HG03097 (cell line): Measurements from ENCODE around the gene SERINC5.

ENCODE experiments used
- ATAC-seq: cut with Tn5 transposase; IDR thresholded peaks from one replicate; pipeline ENCODE4 v1.9.1; 2021; ENCODE audit not compliant: unreplicated experiment, low FRiP score

Gene SERINC5

GRCh38 chr5:80230269-80230992 is 25.4 kb downstream of the SERINC5 start:
- ATAC-seq: no peak

- no peak for ATAC-seq
Measured at GRCh38 chr5:80229902-80230255, 26.0 kb downstream of the SERINC5 start.

- ATAC-seq: no peak
Measured at GRCh38 chr5:80227979-80228596, 27.8 kb downstream of the SERINC5 start.

- no peak for ATAC-seq
Measured at GRCh38 chr5:80225934-80226326, 29.9 kb downstream of the SERINC5 start.

GRCh38 chr5:80225189-80225933 is 30.5 kb downstream of the SERINC5 start:
- ATAC-seq: no peak

GRCh38 chr5:80223561-80223960 is 32.3 kb downstream of the SERINC5 start:
- no peak for ATAC-seq

GRCh38 chr5:80220245-80220897 is 35.5 kb downstream of the SERINC5 start:
- no peak for ATAC-seq

- no peak for ATAC-seq
Measured at GRCh38 chr5:80219391-80219790, 36.5 kb downstream of the SERINC5 start.

- ATAC-seq: no peak
Measured at GRCh38 chr5:80217667-80218066, 38.2 kb downstream of the SERINC5 start.

GRCh38 chr5:80216753-80217596 is 38.9 kb downstream of the SERINC5 start:
- no peak for ATAC-seq

- no peak for ATAC-seq
Measured at GRCh38 chr5:80216096-80216495, 39.8 kb downstream of the SERINC5 start.

- ATAC-seq: no peak
Measured at GRCh38 chr5:80215523-80215922, 40.3 kb downstream of the SERINC5 start.

GRCh38 chr5:80213466-80213865 is 42.4 kb downstream of the SERINC5 start:
- no peak for ATAC-seq

GRCh38 chr5:80212171-80212667 is 43.6 kb downstream of the SERINC5 start:
- no peak for ATAC-seq

- no peak for ATAC-seq
Measured at GRCh38 chr5:80211327-80211726, 44.5 kb downstream of the SERINC5 start.

GRCh38 chr5:80210014-80210413 is 45.8 kb downstream of the SERINC5 start:
- no peak for ATAC-seq

- no peak for ATAC-seq
Measured at GRCh38 chr5:80208381-80208780, 47.5 kb downstream of the SERINC5 start.

GRCh38 chr5:80207832-80208231 is 48.0 kb downstream of the SERINC5 start:
- ATAC-seq: no peak

GRCh38 chr5:80206282-80206681 is 49.6 kb downstream of the SERINC5 start:
- ATAC-seq: no peak

GRCh38 chr5:80205846-80206245 is 50.0 kb downstream of the SERINC5 start:
- no peak for ATAC-seq
